22Rv1 (cell line): ENCODE measurements around the gene WHRN.

Experiments used
- ZFX ChIP-seq: fragments of 450-650 bp; IDR thresholded peaks from 2 replicates; pipeline ENCODE4 v1.6.1; 2017; ENCODE audit warnings: antibody characterized with exemption, borderline replicate concordance
- TF ChIP-seq, protein P1 (sequence below): fragments of 450-650 bp; IDR thresholded peaks from 2 replicates; pipeline ENCODE4 v1.5.1; 2017; ENCODE audit warnings: mild to moderate bottlenecking

DNA sequence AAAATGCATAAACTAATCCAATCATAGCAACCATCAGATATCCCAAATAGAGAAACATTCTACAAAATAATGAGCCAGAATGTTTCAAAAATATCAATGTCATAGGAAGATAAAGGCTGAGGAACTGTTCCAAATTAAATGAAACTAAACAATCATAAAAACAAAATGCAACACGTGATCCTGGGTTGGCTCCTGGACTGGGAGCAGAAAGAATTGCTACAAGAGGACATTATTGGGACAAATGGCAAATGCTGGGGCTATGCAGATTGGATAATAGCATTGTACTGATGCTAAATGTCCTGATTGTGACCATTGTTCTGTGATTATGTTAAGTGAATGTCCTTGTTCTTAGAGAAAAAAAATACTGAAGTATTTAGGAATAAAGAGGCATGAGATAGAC is 63.3 kb downstream of the WHRN start:
- TF ChIP-seq, protein P1, sequence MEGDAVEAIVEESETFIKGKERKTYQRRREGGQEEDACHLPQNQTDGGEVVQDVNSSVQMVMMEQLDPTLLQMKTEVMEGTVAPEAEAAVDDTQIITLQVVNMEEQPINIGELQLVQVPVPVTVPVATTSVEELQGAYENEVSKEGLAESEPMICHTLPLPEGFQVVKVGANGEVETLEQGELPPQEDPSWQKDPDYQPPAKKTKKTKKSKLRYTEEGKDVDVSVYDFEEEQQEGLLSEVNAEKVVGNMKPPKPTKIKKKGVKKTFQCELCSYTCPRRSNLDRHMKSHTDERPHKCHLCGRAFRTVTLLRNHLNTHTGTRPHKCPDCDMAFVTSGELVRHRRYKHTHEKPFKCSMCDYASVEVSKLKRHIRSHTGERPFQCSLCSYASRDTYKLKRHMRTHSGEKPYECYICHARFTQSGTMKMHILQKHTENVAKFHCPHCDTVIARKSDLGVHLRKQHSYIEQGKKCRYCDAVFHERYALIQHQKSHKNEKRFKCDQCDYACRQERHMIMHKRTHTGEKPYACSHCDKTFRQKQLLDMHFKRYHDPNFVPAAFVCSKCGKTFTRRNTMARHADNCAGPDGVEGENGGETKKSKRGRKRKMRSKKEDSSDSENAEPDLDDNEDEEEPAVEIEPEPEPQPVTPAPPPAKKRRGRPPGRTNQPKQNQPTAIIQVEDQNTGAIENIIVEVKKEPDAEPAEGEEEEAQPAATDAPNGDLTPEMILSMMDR = no peak
- TF ChIP-seq ZFX = no peak
